Measurements from ENCODE around the gene NCKIPSD.

DNA sequence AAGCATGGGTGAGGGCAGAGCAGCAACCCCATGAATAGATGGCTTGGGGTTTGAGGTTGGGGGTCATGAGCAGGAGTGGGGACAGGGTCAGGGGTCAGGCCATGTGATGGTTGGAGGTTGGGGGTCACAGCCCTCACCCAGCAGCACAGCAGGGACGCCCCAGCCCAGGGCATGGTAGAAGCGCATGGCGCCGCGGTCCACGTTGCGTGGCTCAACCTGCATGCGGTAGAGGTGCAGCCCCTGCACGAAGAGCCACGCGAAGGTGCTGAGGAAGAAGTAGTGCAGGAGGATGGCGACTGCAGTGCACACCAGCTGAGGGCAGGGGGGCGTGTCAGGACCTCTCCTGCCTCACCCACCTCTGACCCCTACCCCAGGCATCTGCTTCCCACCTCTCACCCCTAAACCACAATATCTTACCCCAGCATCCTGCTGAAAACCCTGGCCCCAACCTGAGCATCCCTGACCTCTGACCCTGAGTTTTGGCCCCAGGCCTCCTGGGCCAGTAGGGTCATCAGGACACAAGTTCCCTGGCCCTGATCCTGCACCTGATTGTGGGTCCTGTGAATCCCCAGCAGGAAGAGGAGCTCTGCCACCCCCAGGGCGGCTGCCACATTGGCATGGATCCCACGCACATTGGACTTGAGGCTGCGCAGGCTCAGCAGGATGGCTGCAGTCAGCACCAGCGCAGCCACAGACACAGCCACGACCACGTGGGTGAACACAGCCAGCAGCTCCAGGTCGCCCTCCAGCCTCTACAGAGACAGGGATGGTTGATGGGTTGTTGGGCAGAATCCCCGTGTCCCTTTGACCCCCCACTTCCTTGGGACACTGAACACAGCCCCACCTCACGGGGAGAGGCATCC, 40.6 kb downstream of the NCKIPSD start:
- TF ChIP-seq, protein P1, sequence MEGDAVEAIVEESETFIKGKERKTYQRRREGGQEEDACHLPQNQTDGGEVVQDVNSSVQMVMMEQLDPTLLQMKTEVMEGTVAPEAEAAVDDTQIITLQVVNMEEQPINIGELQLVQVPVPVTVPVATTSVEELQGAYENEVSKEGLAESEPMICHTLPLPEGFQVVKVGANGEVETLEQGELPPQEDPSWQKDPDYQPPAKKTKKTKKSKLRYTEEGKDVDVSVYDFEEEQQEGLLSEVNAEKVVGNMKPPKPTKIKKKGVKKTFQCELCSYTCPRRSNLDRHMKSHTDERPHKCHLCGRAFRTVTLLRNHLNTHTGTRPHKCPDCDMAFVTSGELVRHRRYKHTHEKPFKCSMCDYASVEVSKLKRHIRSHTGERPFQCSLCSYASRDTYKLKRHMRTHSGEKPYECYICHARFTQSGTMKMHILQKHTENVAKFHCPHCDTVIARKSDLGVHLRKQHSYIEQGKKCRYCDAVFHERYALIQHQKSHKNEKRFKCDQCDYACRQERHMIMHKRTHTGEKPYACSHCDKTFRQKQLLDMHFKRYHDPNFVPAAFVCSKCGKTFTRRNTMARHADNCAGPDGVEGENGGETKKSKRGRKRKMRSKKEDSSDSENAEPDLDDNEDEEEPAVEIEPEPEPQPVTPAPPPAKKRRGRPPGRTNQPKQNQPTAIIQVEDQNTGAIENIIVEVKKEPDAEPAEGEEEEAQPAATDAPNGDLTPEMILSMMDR (IDR thresholded peaks at IDR 0.05) = no peak
- TF ChIP-seq POLR2A (IDR thresholded peaks at IDR 0.05) = no peak
